Measurements from ENCODE around the gene GRPEL1.

DNA sequence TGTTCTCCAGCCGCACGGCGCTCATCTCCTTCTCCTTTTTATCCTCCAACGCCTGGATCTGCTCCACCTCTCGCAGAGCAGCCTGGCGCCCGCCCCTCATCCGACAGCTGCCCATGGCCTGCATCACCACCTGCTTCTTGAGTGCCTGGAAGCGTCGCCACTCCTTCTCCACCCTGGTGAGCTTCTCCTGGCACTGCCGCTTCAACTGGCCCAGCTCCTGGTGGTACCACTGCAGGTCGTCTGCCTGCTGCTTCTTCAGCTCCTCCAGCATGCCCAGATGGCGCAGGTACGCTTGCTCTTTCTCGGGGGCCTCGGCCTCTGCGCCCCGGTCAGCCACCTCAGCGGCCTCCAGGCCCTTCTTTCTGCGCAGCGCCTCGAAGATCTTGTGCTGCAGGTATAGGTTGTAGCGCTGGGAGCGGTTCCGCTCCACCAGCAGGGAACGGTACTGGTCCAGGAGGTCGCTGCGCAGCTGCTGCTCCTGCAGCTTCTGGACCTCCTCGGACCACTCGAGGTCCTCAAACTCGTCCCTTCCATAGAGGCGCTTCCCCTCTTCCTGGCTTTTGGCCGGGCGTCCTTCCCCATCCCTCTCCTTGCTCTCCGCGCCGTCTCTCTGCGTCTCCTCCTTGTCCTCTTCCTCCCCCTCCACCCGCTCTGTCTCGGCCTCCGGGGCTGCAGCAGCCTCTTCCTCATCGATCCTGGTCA, 25.9 kb downstream of the GRPEL1 start:
- TF ChIP-seq POLR2AphosphoS5 (IDR thresholded peaks at IDR 0.05) (no peak), POLR2A (IDR thresholded peaks at IDR 0.05) (no peak)
- TF ChIP-seq, protein P1, sequence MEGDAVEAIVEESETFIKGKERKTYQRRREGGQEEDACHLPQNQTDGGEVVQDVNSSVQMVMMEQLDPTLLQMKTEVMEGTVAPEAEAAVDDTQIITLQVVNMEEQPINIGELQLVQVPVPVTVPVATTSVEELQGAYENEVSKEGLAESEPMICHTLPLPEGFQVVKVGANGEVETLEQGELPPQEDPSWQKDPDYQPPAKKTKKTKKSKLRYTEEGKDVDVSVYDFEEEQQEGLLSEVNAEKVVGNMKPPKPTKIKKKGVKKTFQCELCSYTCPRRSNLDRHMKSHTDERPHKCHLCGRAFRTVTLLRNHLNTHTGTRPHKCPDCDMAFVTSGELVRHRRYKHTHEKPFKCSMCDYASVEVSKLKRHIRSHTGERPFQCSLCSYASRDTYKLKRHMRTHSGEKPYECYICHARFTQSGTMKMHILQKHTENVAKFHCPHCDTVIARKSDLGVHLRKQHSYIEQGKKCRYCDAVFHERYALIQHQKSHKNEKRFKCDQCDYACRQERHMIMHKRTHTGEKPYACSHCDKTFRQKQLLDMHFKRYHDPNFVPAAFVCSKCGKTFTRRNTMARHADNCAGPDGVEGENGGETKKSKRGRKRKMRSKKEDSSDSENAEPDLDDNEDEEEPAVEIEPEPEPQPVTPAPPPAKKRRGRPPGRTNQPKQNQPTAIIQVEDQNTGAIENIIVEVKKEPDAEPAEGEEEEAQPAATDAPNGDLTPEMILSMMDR (IDR thresholded peaks at IDR 0.05), result no peak
